GM12878 (cell line): ENCODE measurements around the gene NPAS3. TPM values are rescaled to one million over a fixed set of nuclear protein-coding genes. Genes with fewer than 3 reads are reported as not detected.

Experiments
- ATAC-seq: fragments of 200-7000 bp; cut with Tn5 transposase; 3 replicates; pipeline ENCODE4 v1.9.1; 2020; ENCODE audit warnings: mild to moderate bottlenecking, moderate library complexity
- BruUV-seq: library from RNA; stranded (reverse); fragments of 400-500 nt; replicated peaks from 2 replicates; lab custom pipeline; 2021; lab: Mats Ljungman, UMichigan
- CTCF ChIA-PET: fragments of 300-600 bp; sonication (Branson Sonifier 250); formaldehyde crosslinking; extraction: SDS; loops from one replicate; lab custom pipeline; 2021; ENCODE audit warnings: inconsistent platforms; lab: Yijun Ruan, JAX
- POLR2A ChIA-PET: fragments of 350-600 bp; formaldehyde crosslinking; extraction: SDS; loops from one replicate; lab custom pipeline; 2021; ENCODE audit warnings: inconsistent platforms; lab: Charles Lee
- RAD21 ChIA-PET: fragments of 300-600 bp; sonication (Branson Sonifier 250); formaldehyde crosslinking; loops from one replicate; lab custom pipeline; 2023; ENCODE audit warnings: antibody characterized with exemption; ENCODE audit not compliant: unreplicated experiment; lab: Charles Lee
- SMC1A ChIA-PET: fragments of 300-600 bp; sonication (Branson Sonifier 250); formaldehyde crosslinking; loops from one replicate; lab custom pipeline; 2023; ENCODE audit not compliant: unreplicated experiment, uncharacterized antibody; lab: Charles Lee
- DNase-seq: peaks from one replicate; pipeline ENCODE4 v3.0.0-alpha.2; 2011; ENCODE audit warnings: low read depth, low spot score
- FAIRE-seq: peaks from 3 replicates; lab custom pipeline; 2011; peaks lifted over from hg19 to GRCh38; lab: Jason Lieb, UNC
- H2AFZ ChIP-seq: 2 replicates; pipeline ENCODE4 v1.6.0; 2011; ENCODE audit warnings: low read depth, low read length, control low read depth; ENCODE audit not compliant: control insufficient read depth
- H3K27ac ChIP-seq: 2 replicates; pipeline ENCODE4 v1.5.1; 2011; ENCODE audit warnings: control low read depth; ENCODE audit not compliant: control insufficient read depth, insufficient read depth
- H3K27me3 ChIP-seq, 2 experiments: replicated peaks in 1 of 2; 2 replicates each; pipeline versions ENCODE4 v1.6.0 to v1.6.1; 2011; ENCODE audit warnings: low read length in 1 of 2; ENCODE audit not compliant: control insufficient read depth in 2 of 2, insufficient read depth in 2 of 2
- H3K36me3 ChIP-seq, 2 experiments: 2 replicates each; pipeline ENCODE4 v1.5.1; 2011; ENCODE audit warnings: low read length in 1 of 2; ENCODE audit not compliant: control insufficient read depth in 2 of 2, insufficient read depth in 2 of 2
- H3K4me1 ChIP-seq: 2 replicates; pipeline ENCODE4 v1.6.1; 2011; ENCODE audit warnings: mild to moderate bottlenecking, low read length, moderate library complexity, mixed read lengths; ENCODE audit not compliant: control insufficient read depth, insufficient read depth
- H3K4me2 ChIP-seq: 2 replicates; pipeline ENCODE4 v1.6.0; 2011; ENCODE audit warnings: control low read depth; ENCODE audit not compliant: control insufficient read depth, insufficient read depth
- H3K4me3 ChIP-seq: fragments of 200-600 bp; sonication (generic); 2 replicates; pipeline ENCODE4 v1.5.1; 2016
- H3K79me2 ChIP-seq: 2 replicates; pipeline ENCODE4 v1.6.0; 2011; ENCODE audit warnings: low read length; ENCODE audit not compliant: control insufficient read depth, insufficient read depth
- H3K9ac ChIP-seq: 2 replicates; pipeline ENCODE4 v1.8.0; 2011; ENCODE audit warnings: low read length, control low read depth, mixed read lengths; ENCODE audit not compliant: control insufficient read depth, insufficient read depth
- H3K9me3 ChIP-seq: replicated peaks from 3 replicates; pipeline ENCODE4 v1.5.1; 2011; ENCODE audit warnings: mild to moderate bottlenecking, low read length; ENCODE audit not compliant: control insufficient read depth, insufficient read depth
- H4K20me1 ChIP-seq: 2 replicates; pipeline ENCODE4 v1.6.0; 2011; ENCODE audit not compliant: control insufficient read depth, insufficient read depth
- RBBP5 ChIP-seq: fragments of 200-600 bp; sonication (generic); conservative IDR thresholded peaks from 2 replicates; pipeline ENCODE4 v1.6.1; 2016
- SRF ChIP-seq, 2 experiments: IDR thresholded peaks; 2 replicates each; pipeline ENCODE4 v1.6.1; 2011; ENCODE audit warnings: low read depth in 2 of 2, low read length in 2 of 2, mild to moderate bottlenecking in 1 of 2, moderate library complexity in 1 of 2
- WGBS: methylation state at CpG from one replicate; pipeline ENCODE4 v1.1.6; 2016; ENCODE audit warnings: low lambda C conversion rate; ENCODE audit not compliant: insufficient replicate concordance, insufficient coverage; ENCODE audit errors: missing lambda C conversion rate; 5-methylcytosine and 5-hydroxymethylcytosine counted together
- in situ Hi-C: fragments of 300-500 bp; cut with MboI; formaldehyde crosslinking; loops from 9 replicates; pipeline ENCODE4 v1.14.3; 2018; ENCODE audit warnings: mixed read lengths
- intact Hi-C: fragments of 100-400 bp; cut with micrococcal nuclease; formaldehyde crosslinking; loops from one replicate; pipeline ENCODE4 v1.14.2; 2022; ENCODE audit not compliant: unreplicated experiment
- polyA plus RNA-seq, 11 experiments: library from polyadenylated mRNA; depleted of rRNA in 4 of 11; unstranded in 6 of 11; stranded (reverse) in 5 of 11; fragments of >200 nt; fragmentation: Nextera tagmentation in 4 of 11; fragmentation: Illumina TruSeq in 1 of 11; extraction: Ambion mirVana in 4 of 11; extraction: Trizol in 1 of 11; gene quantifications; 1 replicate in 1 of 11; 2 replicates in 10 of 11; pipeline versions ENCODE4 v1.2.1 to v1.2.3, GENCODE V29; 2011 to 2016; ENCODE audit warnings: inconsistent platforms in 2 of 11, missing spikeins in 2 of 11, low read depth in 1 of 11
- total RNA-seq, 4 experiments: library from RNA; depleted of rRNA in 3 of 4; stranded (reverse); fragments of >200 nt in 3 of 4; fragmentation: Illumina TruSeq in 1 of 4; extraction: Trizol in 1 of 4; gene quantifications; 2 replicates each; pipeline versions ENCODE4 v1.2.1 to v1.2.3, GENCODE V29; 2013 to 2021
- TF ChIP-seq, protein P1 (sequence below): fragments of 450-650 bp; IDR thresholded peaks from 2 replicates; pipeline ENCODE4 v1.6.1; 2016; ENCODE audit warnings: mild to moderate bottlenecking, moderate library complexity, borderline replicate concordance

The NPAS3 gene
- total and polyA plus RNA-seq, 10 of the 15 experiments (the other 5 are each of a cell fraction or from before 2014, with no cell fraction given) = under 0.01 to 2.7 (median 0.03) TPM; not detected in 6

DNA sequence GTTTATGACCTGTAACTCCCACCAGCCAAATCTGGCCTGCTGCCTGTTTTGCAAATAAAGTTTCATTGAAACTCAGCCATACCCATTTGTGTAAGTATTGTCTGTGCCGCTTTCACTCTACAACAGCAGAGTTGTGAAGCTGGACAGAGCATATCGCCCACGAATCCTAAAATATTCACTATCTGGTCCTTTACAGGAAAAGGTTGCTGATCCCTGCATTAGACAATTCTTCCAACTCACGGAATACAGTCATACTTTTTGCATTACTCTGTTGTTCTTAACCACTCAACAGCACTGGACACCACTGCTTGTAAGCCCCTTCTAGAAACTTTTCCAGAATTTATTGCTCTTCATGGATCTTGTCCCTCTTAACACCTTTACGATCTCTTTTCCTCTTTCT lies 576.8 kb downstream of the NPAS3 start:
- in situ Hi-C loops (no loop called here), intact Hi-C loops (no loop called here)
- ATAC-seq = no peak
- no peaks in the 10 kb centered on the region; the same call in 2 of the 3 replicates for H3K9me3 ChIP-seq
- no peak overlapping the region for H3K4me2 ChIP-seq
- H3K9ac ChIP-seq = no peak overlapping the region
- no peak overlapping the region for H3K4me3 ChIP-seq
- SMC1A ChIA-PET = interaction anchor here (0.8 to 14.2 kb wide), 9 partner anchors 10 to 159 kb away, joined by 3 to 298 read pairs (median 5); no protein-coding TSS in a partner anchor
- BruUV-seq = no TSS peak
- RAD21 ChIA-PET = interaction anchor here (1.0 to 8.8 kb wide), 7 partner anchors 12 to 159 kb away, joined by 3 to 209 read pairs (median 11); no protein-coding TSS in a partner anchor
- WGBS = 24% methylated on average over 5 of the region's 5 CpGs
- DNase-seq = no peak
- H3K27me3 ChIP-seq = peaks cover 0 to 2% of the 10 kb centered on the region in 2 experiments; a peak in 1 of 4 replicates
- FAIRE-seq = no peak
- CTCF ChIA-PET = interaction anchor here (1.2 to 8.3 kb wide), 6 partner anchors 14 to 277 kb away, joined by 4 to 138 read pairs (median 5); no protein-coding TSS in a partner anchor
- TF ChIP-seq RBBP5 (no peak), SRF (IDR thresholded peaks at IDR 0.05; ENCODE audit: low read depth in 2 of 2, low read length in 2 of 2) (no peak)
- TF ChIP-seq, protein P1, sequence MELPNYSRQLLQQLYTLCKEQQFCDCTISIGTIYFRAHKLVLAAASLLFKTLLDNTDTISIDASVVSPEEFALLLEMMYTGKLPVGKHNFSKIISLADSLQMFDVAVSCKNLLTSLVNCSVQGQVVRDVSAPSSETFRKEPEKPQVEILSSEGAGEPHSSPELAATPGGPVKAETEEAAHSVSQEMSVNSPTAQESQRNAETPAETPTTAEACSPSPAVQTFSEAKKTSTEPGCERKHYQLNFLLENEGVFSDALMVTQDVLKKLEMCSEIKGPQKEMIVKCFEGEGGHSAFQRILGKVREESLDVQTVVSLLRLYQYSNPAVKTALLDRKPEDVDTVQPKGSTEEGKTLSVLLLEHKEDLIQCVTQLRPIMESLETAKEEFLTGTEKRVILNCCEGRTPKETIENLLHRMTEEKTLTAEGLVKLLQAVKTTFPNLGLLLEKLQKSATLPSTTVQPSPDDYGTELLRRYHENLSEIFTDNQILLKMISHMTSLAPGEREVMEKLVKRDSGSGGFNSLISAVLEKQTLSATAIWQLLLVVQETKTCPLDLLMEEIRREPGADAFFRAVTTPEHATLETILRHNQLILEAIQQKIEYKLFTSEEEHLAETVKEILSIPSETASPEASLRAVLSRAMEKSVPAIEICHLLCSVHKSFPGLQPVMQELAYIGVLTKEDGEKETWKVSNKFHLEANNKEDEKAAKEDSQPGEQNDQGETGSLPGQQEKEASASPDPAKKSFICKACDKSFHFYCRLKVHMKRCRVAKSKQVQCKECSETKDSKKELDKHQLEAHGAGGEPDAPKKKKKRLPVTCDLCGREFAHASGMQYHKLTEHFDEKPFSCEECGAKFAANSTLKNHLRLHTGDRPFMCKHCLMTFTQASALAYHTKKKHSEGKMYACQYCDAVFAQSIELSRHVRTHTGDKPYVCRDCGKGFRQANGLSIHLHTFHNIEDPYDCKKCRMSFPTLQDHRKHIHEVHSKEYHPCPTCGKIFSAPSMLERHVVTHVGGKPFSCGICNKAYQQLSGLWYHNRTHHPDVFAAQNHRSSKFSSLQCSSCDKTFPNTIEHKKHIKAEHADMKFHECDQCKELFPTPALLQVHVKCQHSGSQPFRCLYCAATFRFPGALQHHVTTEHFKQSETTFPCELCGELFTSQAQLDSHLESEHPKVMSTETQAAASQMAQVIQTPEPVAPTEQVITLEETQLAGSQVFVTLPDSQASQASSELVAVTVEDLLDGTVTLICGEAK = peak; percentile 83; the same call in 1 of the 2 replicates
- TF ChIP-seq, all 136 proteins: peak for 1
- no peaks in the 10 kb centered on the region for H4K20me1 ChIP-seq
- no peaks in the 10 kb centered on the region for H3K36me3 ChIP-seq
- no peaks in the 10 kb centered on the region for H3K79me2 ChIP-seq
- POLR2A ChIA-PET = interaction anchor here (1.0 to 7.5 kb wide), 3 partner anchors 13 to 50 kb away, joined by 3 to 101 read pairs (median 7); no protein-coding TSS in a partner anchor
- H3K4me1 ChIP-seq = no peaks in the 10 kb centered on the region
- H3K27ac ChIP-seq = no peak overlapping the region
- no peak overlapping the region for H2AFZ ChIP-seq
